CD4-positive, alpha-beta memory T cell (primary cell): ENCODE data around the gene SPOCK2. TPM values are rescaled to one million over a fixed set of nuclear protein-coding genes. Genes with fewer than 3 reads are reported as not detected.

Experiments used
- CTCF ChIA-PET: fragments of 350-600 bp; sonication (Branson Sonifier 250); formaldehyde crosslinking; loops from one replicate; lab custom pipeline; 2021; ENCODE audit warnings: inconsistent platforms; ENCODE audit not compliant: partially characterized antibody; lab: Charles Lee
- POLR2A ChIA-PET: fragments of 350-600 bp; sonication (Branson Sonifier 250); formaldehyde crosslinking; loops from one replicate; lab custom pipeline; 2021; ENCODE audit not compliant: partially characterized antibody; lab: Charles Lee
- DNase-seq, 5 donors: peaks; one replicate each; pipeline versions ENCODE4 v3.0.0 to v3.0.0-alpha.2; 2020 to 2022; ENCODE audit warnings: mixed read lengths in 1 of 5
- H3K27ac ChIP-seq: one replicate; pipeline ENCODE4 v1.7.0; 2013; ENCODE audit warnings: low read depth, low read length
- H3K27me3 ChIP-seq: 2 replicates; pipeline ENCODE4 v1.7.0; 2013; ENCODE audit warnings: mild to moderate bottlenecking, low read length, moderate library complexity; ENCODE audit not compliant: insufficient read depth
- H3K36me3 ChIP-seq: 2 replicates; pipeline ENCODE4 v1.7.0; 2013; ENCODE audit warnings: mild to moderate bottlenecking, low read length, moderate library complexity; ENCODE audit not compliant: insufficient read depth
- H3K4me1 ChIP-seq: 2 replicates; pipeline ENCODE4 v1.7.0; 2013; ENCODE audit warnings: mild to moderate bottlenecking, low read length, moderate library complexity; ENCODE audit not compliant: insufficient read depth
- H3K4me3 ChIP-seq, 2 donors: one replicate each; pipeline ENCODE4 v1.7.0; 2013; ENCODE audit warnings: low read length in 2 of 2, mild to moderate bottlenecking in 1 of 2
- H3K9me3 ChIP-seq, 2 donors: one replicate each; pipeline ENCODE4 v1.7.0; 2013; ENCODE audit warnings: low read length in 2 of 2, control low read depth in 1 of 2; ENCODE audit not compliant: control insufficient read depth in 1 of 2
- H3K27ac Mint-ChIP-seq, 7 donors: one replicate each; pipeline ENCODE4 v1.8.0; 2020 to 2021; ENCODE audit warnings: mixed read lengths in 7 of 7, mild to moderate bottlenecking in 6 of 7, inconsistent platforms in 3 of 7, moderate library complexity in 3 of 7
- H3K27me3 Mint-ChIP-seq, 2 donors: one replicate each; pipeline ENCODE4 v1.8.0; 2020 to 2021; ENCODE audit warnings: mixed read lengths in 2 of 2
- H3K36me3 Mint-ChIP-seq, 2 donors: one replicate each; pipeline ENCODE4 v1.8.0; 2020 to 2021; ENCODE audit warnings: mixed read lengths in 2 of 2, inconsistent platforms in 1 of 2, mild to moderate bottlenecking in 1 of 2
- H3K4me1 Mint-ChIP-seq, 4 donors: one replicate each; pipeline ENCODE4 v1.8.0; 2020 to 2021; ENCODE audit warnings: mixed read lengths in 4 of 4, mild to moderate bottlenecking in 1 of 4
- H3K4me3 Mint-ChIP-seq, 8 donors: one replicate each; pipeline ENCODE4 v1.8.0; 2020 to 2021; ENCODE audit warnings: mixed read lengths in 8 of 8, mild to moderate bottlenecking in 7 of 8, moderate library complexity in 6 of 8, inconsistent platforms in 3 of 8
- H3K9me3 Mint-ChIP-seq, 8 donors: one replicate each; pipeline ENCODE4 v1.8.0; 2020 to 2021; ENCODE audit warnings: mixed read lengths in 8 of 8, mild to moderate bottlenecking in 5 of 8, inconsistent platforms in 3 of 8, moderate library complexity in 1 of 8
- intact Hi-C: fragments of 100-400 bp; cut with micrococcal nuclease; formaldehyde crosslinking; loops from one replicate; pipeline ENCODE4 v1.15.1; 2023
- polyA plus RNA-seq, 2 donors: library from polyadenylated mRNA; unstranded; fragments of 300-500 nt; fragmentation: Illumina TruSeq; gene quantifications; one replicate each; pipeline ENCODE4 v1.2.3, GENCODE V29; 2021
- total RNA-seq, 2 experiments: library from RNA; stranded (reverse); gene quantifications; one replicate each; pipeline ENCODE4 v1.2.3, GENCODE V29; 2021

Gene SPOCK2
- total and polyA plus RNA-seq, 4 experiments from 2014 or later, result 174 to 556 (median 406) TPM

GRCh38 chr10:72059843-72060822 is 28.2 kb downstream of the SPOCK2 start:
- peaks cover 16 to 46% of the 10 kb centered on the region in 2 donors for H3K36me3 Mint-ChIP-seq
- H3K27me3 Mint-ChIP-seq, result no peaks in the 10 kb centered on the region
- ChIA-PET CTCF (interaction anchor here (0.8 to 6.7 kb wide), 7 partner anchors 11 to 278 kb away, joined by 3 to 61 read pairs (median 7); no protein-coding TSS in a partner anchor), POLR2A (interaction anchor here (0.6 to 22.3 kb wide), 16 partner anchors 9 to 684 kb away, joined by 3 to 329 read pairs (median 6); partner anchors contain the start of genes ANAPC16, ASCC1 and SPOCK2)
- peaks cover 0 to 12% (median 0%) of the 10 kb centered on the region in 8 donors for H3K9me3 Mint-ChIP-seq
- peak overlapping the region in 5 of 8 donors; percentile 21 to 63 (median 49) for H3K4me3 Mint-ChIP-seq
- H3K27me3 ChIP-seq, result no peaks in the 10 kb centered on the region
- H3K4me1 Mint-ChIP-seq, result peaks cover 17 to 49% (median 23%) of the 10 kb centered on the region in 4 donors
- peak overlapping the region; percentile 72 to 92 (median 82) for H3K27ac Mint-ChIP-seq
- H3K36me3 ChIP-seq, result peaks cover 29% of the 10 kb centered on the region
- no peaks in the 10 kb centered on the region for H3K9me3 ChIP-seq
- DNase-seq, result peak in 1 of 5 donors; percentile 48
- peaks cover 5% of the 10 kb centered on the region for H3K4me1 ChIP-seq
- H3K4me3 ChIP-seq, result no peak overlapping the region
- H3K27ac ChIP-seq, result no peak overlapping the region
- intact Hi-C loops, result loop anchor here (5.0 kb wide), 1 partner anchor 157 kb away; the partner anchor contains the start of genes ANAPC16 and ASCC1

- Histone ChIP-seq H3K9me3 (no peaks in the 10 kb centered on the region), H3K4me3 (no peak overlapping the region), H3K27me3 (no peaks in the 10 kb centered on the region), H3K4me1 (peaks cover 5% of the 10 kb centered on the region), H3K36me3 (peaks cover 25% of the 10 kb centered on the region), H3K27ac (no peak overlapping the region)
- H3K27me3 Mint-ChIP-seq, result no peaks in the 10 kb centered on the region
- peak overlapping the region; percentile 50 to 92 (median 82) for H3K27ac Mint-ChIP-seq
- peaks cover 0 to 10% (median 0%) of the 10 kb centered on the region in 8 donors for H3K9me3 Mint-ChIP-seq
- POLR2A ChIA-PET, result interaction anchor here (0.8 to 22.3 kb wide), 16 partner anchors 8 to 276 kb away, joined by 3 to 329 read pairs (median 4); partner anchors contain the start of genes ANAPC16, ASCC1 and SPOCK2
- peaks cover 13 to 41% of the 10 kb centered on the region in 2 donors for H3K36me3 Mint-ChIP-seq
- H3K4me1 Mint-ChIP-seq, result peaks cover 16 to 49% (median 25%) of the 10 kb centered on the region in 4 donors
- CTCF ChIA-PET, result interaction anchor here (0.6 to 6.7 kb wide), 8 partner anchors 10 to 1455 kb away, joined by 3 to 61 read pairs (median 5); no protein-coding TSS in a partner anchor
- DNase-seq, result peak in 1 of 5 donors; percentile 65
- intact Hi-C loops, result no loop called here
- peak overlapping the region in 3 of 8 donors; percentile 31 to 63 (median 50) for H3K4me3 Mint-ChIP-seq
These were observed 29.1 kb downstream of the SPOCK2 start for GRCh38 chr10:72058989-72059842.

DNA sequence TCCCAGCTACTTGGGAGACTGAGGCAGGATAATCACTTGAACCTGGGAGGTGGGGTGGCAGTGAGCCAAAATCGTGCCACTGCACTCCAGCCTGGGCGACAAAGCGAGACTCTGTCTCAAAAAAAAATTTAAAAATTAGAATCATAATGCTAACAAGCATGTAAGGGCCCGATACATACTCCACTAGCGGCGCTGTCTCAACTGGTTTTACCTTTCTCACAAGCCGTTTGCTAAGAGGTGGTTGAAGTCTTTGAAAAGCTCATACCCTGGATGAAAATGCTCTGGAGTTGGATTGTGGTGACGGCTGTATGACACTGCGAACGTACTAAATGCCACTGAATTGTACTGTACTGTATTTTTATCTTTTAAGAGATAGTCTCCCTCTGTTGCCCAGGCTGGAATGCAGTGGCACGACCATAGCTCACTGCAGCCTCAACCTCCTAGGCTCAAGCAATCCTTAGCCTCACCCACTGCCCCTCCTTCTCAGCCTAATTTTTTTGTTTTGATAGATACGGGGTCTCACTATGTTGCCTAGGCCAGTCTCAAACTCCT is 29.9 kb downstream of the SPOCK2 start:
- H3K4me1 Mint-ChIP-seq, result peaks cover 13 to 46% (median 25%) of the 10 kb centered on the region in 4 donors
- DNase-seq, result no peak
- intact Hi-C loops, result no loop called here
- H3K27me3 Mint-ChIP-seq, result no peaks in the 10 kb centered on the region
- Histone ChIP-seq H3K27ac (no peak overlapping the region), H3K9me3 (no peaks in the 10 kb centered on the region), H3K36me3 (peaks cover 17% of the 10 kb centered on the region), H3K4me1 (peaks cover 2% of the 10 kb centered on the region), H3K4me3 (no peak overlapping the region), H3K27me3 (no peaks in the 10 kb centered on the region)
- peaks cover 0 to 7% (median 0%) of the 10 kb centered on the region in 8 donors for H3K9me3 Mint-ChIP-seq
- H3K4me3 Mint-ChIP-seq, result peak overlapping the region in 2 of 8 donors; percentile 10 to 31
- ChIA-PET CTCF (interaction anchor here (0.6 to 6.7 kb wide), 6 partner anchors 10 to 1041 kb away, joined by 3 to 61 read pairs (median 5); no protein-coding TSS in a partner anchor), POLR2A (interaction anchor here (0.6 to 22.3 kb wide), 12 partner anchors 9 to 286 kb away, joined by 3 to 329 read pairs (median 5); partner anchors contain the start of genes ANAPC16, ASCC1 and SPOCK2)
- peak overlapping the region in 5 of 7 donors; percentile 3 to 92 (median 82) for H3K27ac Mint-ChIP-seq
- H3K36me3 Mint-ChIP-seq, result peaks cover 8 to 33% of the 10 kb centered on the region in 2 donors

DNA sequence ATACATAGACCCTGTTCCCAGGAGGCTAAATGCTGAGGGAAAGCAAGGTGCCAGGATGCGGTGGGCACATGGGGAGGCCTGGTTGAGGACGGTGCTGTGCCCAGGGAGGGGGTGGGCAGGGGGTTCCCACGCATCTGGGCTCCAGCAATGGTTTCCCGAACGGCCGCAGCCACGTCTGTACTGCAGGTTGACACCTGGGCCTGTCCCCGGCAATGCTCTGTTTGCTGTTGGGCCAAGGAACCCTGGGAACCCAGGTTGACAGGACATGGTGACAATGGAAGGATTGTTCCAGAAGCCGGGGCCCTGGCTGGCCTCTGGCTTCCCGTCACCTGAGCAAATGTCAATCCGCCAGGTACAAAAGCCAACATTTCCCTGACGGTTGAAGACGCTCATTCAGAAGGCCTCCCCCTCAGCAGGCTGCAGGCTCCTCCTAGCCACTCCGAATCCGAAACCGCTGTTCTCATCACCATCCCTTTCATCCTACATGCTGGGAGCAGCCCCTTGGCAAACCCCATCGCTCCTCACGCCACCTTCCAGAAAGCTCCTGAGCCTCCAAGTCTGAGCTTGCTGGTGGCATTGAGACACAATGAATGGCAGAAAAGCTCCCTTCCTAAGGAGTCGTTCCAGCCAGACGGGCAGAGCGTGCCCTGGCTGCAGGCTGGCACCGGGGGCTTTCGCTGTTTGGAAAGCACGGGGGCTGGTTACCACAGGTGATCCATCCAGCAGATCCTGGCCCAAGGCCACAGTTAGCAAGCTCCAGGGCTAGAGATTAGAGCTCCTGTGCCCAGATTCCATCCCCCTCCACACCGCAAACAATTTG is 31.2 kb downstream of the SPOCK2 start:
- Mint-ChIP-seq H3K27ac (peak overlapping the region in 3 of 7 donors; percentile 36 to 79 (median 50)), H3K27me3 (no peaks in the 10 kb centered on the region), H3K36me3 (peaks cover 3 to 20% of the 10 kb centered on the region in 2 donors), H3K4me3 (no peak overlapping the region), H3K4me1 (peaks cover 10 to 34% (median 23%) of the 10 kb centered on the region in 4 donors), H3K9me3 (peaks cover 0 to 6% (median 0%) of the 10 kb centered on the region in 8 donors)
- H3K4me1 ChIP-seq, result no peaks in the 10 kb centered on the region
- H3K36me3 ChIP-seq, result peaks cover 5% of the 10 kb centered on the region
- POLR2A ChIA-PET, result interaction anchor here (0.8 to 22.3 kb wide), 9 partner anchors 8 to 287 kb away, joined by 3 to 329 read pairs (median 6); partner anchors contain the start of gene SPOCK2
- H3K4me3 ChIP-seq, result no peak overlapping the region
- CTCF ChIA-PET, result interaction anchor here (0.6 to 6.7 kb wide), 3 partner anchors 8 to 166 kb away, joined by 3 to 61 read pairs (median 3); no protein-coding TSS in a partner anchor
- intact Hi-C loops, result no loop called here
- DNase-seq, result no peak
- no peaks in the 10 kb centered on the region for H3K9me3 ChIP-seq
- no peak overlapping the region for H3K27ac ChIP-seq
- H3K27me3 ChIP-seq, result no peaks in the 10 kb centered on the region

- peak overlapping the region in 1 of 7 donors; percentile 79 for H3K27ac Mint-ChIP-seq
- Histone ChIP-seq H3K4me3 (no peak overlapping the region), H3K36me3 (no peaks in the 10 kb centered on the region), H3K27ac (no peak overlapping the region), H3K4me1 (no peaks in the 10 kb centered on the region), H3K27me3 (no peaks in the 10 kb centered on the region), H3K9me3 (no peaks in the 10 kb centered on the region)
- DNase-seq, result no peak
- no peaks in the 10 kb centered on the region for H3K27me3 Mint-ChIP-seq
- H3K9me3 Mint-ChIP-seq, result peaks cover 0 to 5% (median 0%) of the 10 kb centered on the region in 8 donors
- POLR2A ChIA-PET, result interaction anchor here (1.0 to 22.3 kb wide), 3 partner anchors 14 to 271 kb away, joined by 3 to 329 read pairs (median 83); partner anchors contain the start of gene SPOCK2
- H3K36me3 Mint-ChIP-seq, result peaks cover 0 to 13% of the 10 kb centered on the region in 2 donors
- intact Hi-C loops, result no loop called here
- no peak overlapping the region for H3K4me3 Mint-ChIP-seq
- peaks cover 9 to 28% (median 19%) of the 10 kb centered on the region in 4 donors for H3K4me1 Mint-ChIP-seq
- CTCF ChIA-PET, result interaction anchor here (6.7 kb wide), 1 partner anchor 7 kb away, joined by 61 read pairs; no protein-coding TSS in a partner anchor
These were observed 32.2 kb downstream of the SPOCK2 start for GRCh38 chr10:72056113-72056512.
